LNCaP clone FGC (cell line): ENCODE data around the gene ACAP2.
"Not testable (repeated sequence)": the region's sequence is repeated elsewhere in the genome, so short reads cannot be mapped to it uniquely, and the experiment has no call there.

ENCODE experiments used
- DNase-seq: peaks from one replicate; pipeline ENCODE4 v3.0.0-alpha.2; 2011; ENCODE audit warnings: low read depth
- H3K4me3 ChIP-seq: 2 replicates; pipeline ENCODE4 v1.5.1; 2011; ENCODE audit warnings: mild to moderate bottlenecking, low read depth, low read length, control low read depth
- CTCF ChIP-seq: IDR thresholded peaks from 2 replicates; pipeline ENCODE4 v1.5.1; 2012; ENCODE audit warnings: mild to moderate bottlenecking; ENCODE audit not compliant: control insufficient read depth, insufficient read depth; ENCODE audit errors: extremely low read depth

The ACAP2 gene

GRCh38 chr3:195466251-195466650 is 23.4 kb upstream of the ACAP2 start:
- no peak for DNase-seq
- no peak for TF ChIP-seq CTCF
- no peak overlapping the region for H3K4me3 ChIP-seq

DNA sequence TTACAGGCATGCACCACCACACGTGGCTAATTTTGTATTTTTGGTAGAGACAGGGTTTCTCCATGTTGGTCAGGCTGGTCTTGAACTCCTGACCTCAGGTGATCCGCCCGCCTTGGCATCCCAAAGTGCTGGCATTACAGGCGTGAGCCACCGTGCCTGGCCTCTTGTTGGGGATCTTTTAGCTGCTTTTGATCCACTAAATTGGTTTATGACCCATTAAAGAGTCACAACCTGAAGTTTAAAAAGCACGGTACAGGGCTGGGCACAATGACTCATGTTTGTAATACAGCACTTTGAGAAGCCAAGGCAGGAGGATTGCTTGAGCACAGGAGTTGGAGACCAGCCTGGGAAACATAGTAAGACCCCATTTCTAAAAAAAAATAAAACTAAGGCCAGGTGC is 20.1 kb upstream of the ACAP2 start:
- H3K4me3 ChIP-seq, DNase-seq: not testable (repeated sequence)

DNA sequence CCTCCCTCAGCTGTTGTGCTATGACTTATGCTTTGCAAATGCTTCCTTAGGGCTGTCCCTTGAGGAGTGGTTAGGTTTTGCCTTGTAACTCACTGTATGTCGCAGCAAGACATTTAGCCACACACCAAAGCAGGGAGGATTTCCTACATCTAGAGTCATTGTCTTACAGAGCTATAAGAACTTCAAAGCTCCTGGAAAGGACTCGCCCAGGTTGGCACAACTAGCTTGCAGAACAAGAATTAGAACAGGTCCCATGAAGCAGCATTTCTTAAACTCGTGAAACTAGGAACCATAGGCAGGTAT is 19.4 kb upstream of the ACAP2 start:
- peak; percentile 57 for DNase-seq
- TF ChIP-seq CTCF, result no peak
- no peak overlapping the region for H3K4me3 ChIP-seq

DNA sequence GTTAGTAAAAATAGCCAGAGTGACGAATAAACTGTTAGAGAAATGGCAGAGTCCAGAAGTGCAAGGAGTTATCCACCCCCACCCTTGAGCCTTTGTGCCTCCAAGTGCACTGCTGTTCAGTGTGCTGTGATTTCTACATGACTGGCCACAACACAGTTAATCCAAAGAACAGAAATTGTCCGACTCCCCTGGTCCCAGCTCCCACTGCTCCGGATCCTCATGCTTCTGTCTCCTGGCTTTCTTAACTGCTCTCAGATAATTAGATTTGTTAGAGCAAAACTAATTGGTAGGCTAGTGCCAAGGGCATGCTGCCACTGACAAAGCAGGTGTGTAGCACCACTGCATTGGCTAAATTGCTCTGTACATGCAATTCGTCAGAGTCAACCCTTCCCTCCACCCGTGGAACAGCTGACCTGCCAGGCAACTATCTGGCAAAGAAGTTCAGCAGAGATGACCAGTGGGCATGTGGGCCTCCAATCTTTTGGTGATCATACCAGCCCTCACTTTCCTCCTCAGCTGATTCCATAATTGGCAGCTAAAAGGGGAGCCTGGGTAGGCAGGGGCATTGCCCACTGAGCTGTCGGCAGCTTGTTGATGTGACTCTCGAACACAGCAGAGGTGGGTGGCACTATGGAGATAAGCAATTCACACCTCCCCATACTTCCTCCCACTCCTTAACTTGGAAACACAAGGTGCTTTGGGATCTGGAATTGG is 18.9 kb upstream of the ACAP2 start:
- DNase-seq, result no peak
- H3K4me3 ChIP-seq, result no peak overlapping the region
- no peak for TF ChIP-seq CTCF

- no peak for DNase-seq
- TF ChIP-seq CTCF, result no peak
- H3K4me3 ChIP-seq, result no peak overlapping the region
Measured at GRCh38 chr3:195460091-195460713, 17.4 kb upstream of the ACAP2 start.

DNA sequence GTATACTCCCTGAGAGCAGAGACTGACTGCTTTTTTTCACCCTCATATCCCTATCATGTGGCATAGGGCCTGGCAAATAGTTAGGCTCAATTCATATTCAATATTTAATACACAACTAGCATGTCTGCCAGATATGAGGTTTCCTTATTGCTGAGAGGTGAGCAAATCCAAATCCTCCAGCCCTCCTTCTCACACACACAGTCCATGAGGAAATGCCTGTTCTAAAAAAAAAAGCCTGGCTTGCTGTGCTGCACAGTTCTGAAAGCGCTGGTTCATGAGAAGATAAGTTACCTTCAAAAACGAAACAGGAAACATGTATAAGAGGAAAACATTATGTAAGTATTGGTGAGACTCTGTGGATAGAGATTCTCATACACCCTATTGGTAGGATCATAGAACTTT is 15.5 kb upstream of the ACAP2 start:
- H3K4me3 ChIP-seq, result no peak overlapping the region
- no peak for TF ChIP-seq CTCF
- DNase-seq, result no peak

DNA sequence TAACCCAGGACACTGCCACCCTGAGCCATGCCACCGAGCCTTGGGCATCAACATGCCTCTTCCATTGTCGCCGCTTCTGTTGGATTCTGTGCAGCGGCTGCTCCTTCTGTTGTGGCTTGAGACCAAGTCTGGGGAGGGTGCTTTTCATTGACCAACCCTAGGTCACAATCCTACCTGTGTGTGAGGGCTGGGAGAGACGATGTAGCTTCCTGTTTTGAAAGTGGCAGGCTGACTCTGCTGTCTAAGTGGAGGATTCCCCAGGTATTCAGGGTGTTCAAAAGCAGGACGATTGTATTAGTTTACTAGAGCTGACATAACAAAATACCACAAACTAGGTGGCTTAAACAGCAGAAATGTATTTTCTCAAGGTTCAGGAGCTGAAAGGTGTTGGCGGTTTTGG is 13.0 kb upstream of the ACAP2 start:
- no peak overlapping the region for H3K4me3 ChIP-seq
- DNase-seq, result no peak
- no peak for TF ChIP-seq CTCF
